ENCODE data around the gene RBL2. TPM values are rescaled to one million over a fixed set of nuclear protein-coding genes. Genes with fewer than 3 reads are reported as not detected.
"Not testable (repeated sequence)": the region's sequence is repeated elsewhere in the genome, so short reads cannot be mapped to it uniquely, and the experiment has no call there.

Gene RBL2
- total and polyA plus RNA-seq, 9 donors = 48.0 to 88.7 (median 71.7) TPM

- H3K36me3 ChIP-seq = no peaks in the 10 kb centered on the region
- no peaks in the 10 kb centered on the region for H3K4me1 ChIP-seq (ENCODE audit: insufficient read depth)
- no peak for DNase-seq
- H3K9me3 ChIP-seq = no peaks in the 10 kb centered on the region
- H3K27ac ChIP-seq = no peak overlapping the region
- WGBS, 3 donors = 91 to 95% (median 91%) methylated on average over 16 of the region's 16 CpGs
- H3K27me3 ChIP-seq = no peaks in the 10 kb centered on the region
- TF ChIP-seq EP300 (IDR thresholded peaks at IDR 0.05) = no peak
- TF ChIP-seq CTCF (IDR thresholded peaks at IDR 0.05) = no peak
- no peak for TF ChIP-seq POLR2A (IDR thresholded peaks at IDR 0.05)
- no peak overlapping the region for H3K4me3 ChIP-seq
- intact Hi-C loops (cut with DNase I) = no loop called here
Measured at GRCh38 chr16:53414381-53414780, 19.9 kb upstream of the RBL2 start.

GRCh38 chr16:53415504-53415903, 18.8 kb upstream of the RBL2 start:
- TF ChIP-seq EP300 (IDR thresholded peaks at IDR 0.05) = no peak
- TF ChIP-seq POLR2A (IDR thresholded peaks at IDR 0.05) = no peak
- TF ChIP-seq CTCF (IDR thresholded peaks at IDR 0.05) = no peak
- H3K4me3 ChIP-seq = no peak overlapping the region
- H3K27me3 ChIP-seq = no peaks in the 10 kb centered on the region
- no peaks in the 10 kb centered on the region for H3K4me1 ChIP-seq (ENCODE audit: insufficient read depth)
- H3K9me3 ChIP-seq = no peaks in the 10 kb centered on the region
- intact Hi-C loops (cut with DNase I) = no loop called here
- H3K36me3 ChIP-seq = no peaks in the 10 kb centered on the region
- DNase-seq = no peak
- 4 to 6% (median 5%) methylated on average over 4 of the region's 4 CpGs for WGBS, 3 donors
- no peak overlapping the region for H3K27ac ChIP-seq

- Histone ChIP-seq H3K36me3 (no peaks in the 10 kb centered on the region), H3K4me3 (no peak overlapping the region), H3K4me1 (ENCODE audit: insufficient read depth) (no peaks in the 10 kb centered on the region), H3K27ac (no peak overlapping the region), H3K27me3 (no peaks in the 10 kb centered on the region), H3K9me3 (no peaks in the 10 kb centered on the region)
- intact Hi-C loops (cut with DNase I) = no loop called here
- TF ChIP-seq EP300 (IDR thresholded peaks at IDR 0.05) = no peak
- TF ChIP-seq POLR2A (IDR thresholded peaks at IDR 0.05) = no peak
- TF ChIP-seq CTCF (IDR thresholded peaks at IDR 0.05) = no peak
- 56 to 65% (median 62%) methylated on average over 4 of the region's 4 CpGs for WGBS, 3 donors
- DNase-seq = no peak
Measured at GRCh38 chr16:53417011-53417410, 17.3 kb upstream of the RBL2 start.

- 95 to 99% (median 99%) methylated on average over 7 of the region's 7 CpGs for WGBS, 3 donors
- H3K9me3 ChIP-seq = no peaks in the 10 kb centered on the region
- no peak for TF ChIP-seq CTCF (IDR thresholded peaks at IDR 0.05)
- TF ChIP-seq EP300 (IDR thresholded peaks at IDR 0.05) = no peak
- DNase-seq = no peak
- intact Hi-C loops (cut with DNase I) = no loop called here
- H3K4me1 ChIP-seq (ENCODE audit: insufficient read depth) = no peaks in the 10 kb centered on the region
- H3K36me3 ChIP-seq = no peaks in the 10 kb centered on the region
- H3K27me3 ChIP-seq = no peaks in the 10 kb centered on the region
- H3K4me3 ChIP-seq = no peak overlapping the region
- no peak overlapping the region for H3K27ac ChIP-seq
Measured at GRCh38 chr16:53417976-53418375, 16.3 kb upstream of the RBL2 start.

GRCh38 chr16:53419383-53419709, 14.9 kb upstream of the RBL2 start:
- H3K27ac ChIP-seq; H3K4me3 ChIP-seq; H3K4me1 ChIP-seq (ENCODE audit: insufficient read depth); DNase-seq; H3K36me3 ChIP-seq; intact Hi-C loops (cut with DNase I); H3K9me3 ChIP-seq; H3K27me3 ChIP-seq: not testable (repeated sequence)
- 6 to 13% (median 13%) methylated on average over 2 of the region's 2 CpGs for WGBS, 3 donors

All from ovary (tissue), 9 donors.